ENCODE data around the gene GCNT3.
"Not testable (repeated sequence)": the region's sequence is repeated elsewhere in the genome, so short reads cannot be mapped to it uniquely, and the experiment has no call there.

The GCNT3 gene

GRCh38 chr15:59615661-59616060 is 4.1 kb downstream of the GCNT3 start:
- no peak for DNase-seq (ENCODE audit: low read depth in 2 of 2, low spot score in 1 of 2)

- DNase-seq (ENCODE audit: low read depth in 2 of 2, low spot score in 1 of 2) = no peak
Measured at GRCh38 chr15:59616379-59616778, 4.8 kb downstream of the GCNT3 start.

DNA sequence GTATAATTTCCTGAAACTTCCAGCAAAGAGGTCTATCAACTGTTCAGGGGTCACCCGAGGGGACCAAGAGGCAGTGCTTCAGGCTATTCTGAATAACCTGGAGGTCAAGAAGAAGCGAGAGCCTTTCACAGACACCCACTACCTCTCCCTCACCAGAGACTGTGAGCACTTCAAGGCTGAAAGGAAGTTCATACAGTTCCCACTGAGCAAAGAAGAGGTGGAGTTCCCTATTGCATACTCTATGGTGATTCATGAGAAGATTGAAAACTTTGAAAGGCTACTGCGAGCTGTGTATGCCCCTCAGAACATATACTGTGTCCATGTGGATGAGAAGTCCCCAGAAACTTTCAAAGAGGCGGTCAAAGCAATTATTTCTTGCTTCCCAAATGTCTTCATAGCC is 6.8 kb downstream of the GCNT3 start:
- no peak for DNase-seq (ENCODE audit: low read depth in 2 of 2, low spot score in 1 of 2)

GRCh38 chr15:59622289-59622688 is 10.7 kb downstream of the GCNT3 start:
- DNase-seq (ENCODE audit: low read depth in 2 of 2, low spot score in 1 of 2) = no peak

GRCh38 chr15:59632714-59633113 is 21.1 kb downstream of the GCNT3 start:
- no peak for DNase-seq (ENCODE audit: low read depth in 2 of 2, low spot score in 1 of 2)

GRCh38 chr15:59636184-59636583 is 24.6 kb downstream of the GCNT3 start:
- no peak for DNase-seq (ENCODE audit: low read depth in 2 of 2, low spot score in 1 of 2)

GRCh38 chr15:59637507-59637906 is 25.9 kb downstream of the GCNT3 start:
- not testable (repeated sequence) for DNase-seq (ENCODE audit: low read depth in 2 of 2, low spot score in 1 of 2)

DNA sequence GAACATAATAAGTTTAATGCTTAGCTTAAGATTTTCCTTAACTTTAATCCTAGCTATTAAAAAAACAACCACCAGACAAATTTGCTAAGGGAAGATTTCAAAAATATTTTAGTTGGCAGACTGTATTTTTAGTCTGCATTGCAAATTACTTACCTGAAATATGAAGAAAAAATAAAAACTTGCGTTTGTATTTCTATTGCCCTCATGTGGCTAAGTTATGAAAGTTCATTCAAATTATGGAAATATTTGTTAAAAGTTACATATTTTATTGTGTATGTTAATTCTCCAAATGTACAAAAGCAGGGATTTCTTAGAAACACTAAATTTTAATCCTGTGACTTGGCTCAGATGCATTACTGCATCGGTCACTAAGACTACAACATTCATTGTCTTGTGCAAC is 30.8 kb downstream of the GCNT3 start:
- DNase-seq (ENCODE audit: low read depth in 2 of 2, low spot score in 1 of 2) = no peak

- no peak for DNase-seq (ENCODE audit: low read depth in 2 of 2, low spot score in 1 of 2)
Measured at GRCh38 chr15:59644756-59645155, 33.2 kb downstream of the GCNT3 start.

GRCh38 chr15:59645812-59646211 is 34.2 kb downstream of the GCNT3 start:
- DNase-seq (ENCODE audit: low read depth in 2 of 2, low spot score in 1 of 2) = not testable (repeated sequence)

- no peak for DNase-seq (ENCODE audit: low read depth in 2 of 2, low spot score in 1 of 2)
Measured at GRCh38 chr15:59646277-59646676, 34.7 kb downstream of the GCNT3 start.

GRCh38 chr15:59647085-59647484 is 35.5 kb downstream of the GCNT3 start:
- DNase-seq (ENCODE audit: low read depth in 2 of 2, low spot score in 1 of 2) = no peak

- no peak for DNase-seq (ENCODE audit: low read depth in 2 of 2, low spot score in 1 of 2)
Measured at GRCh38 chr15:59649603-59650002, 38.0 kb downstream of the GCNT3 start.

DNA sequence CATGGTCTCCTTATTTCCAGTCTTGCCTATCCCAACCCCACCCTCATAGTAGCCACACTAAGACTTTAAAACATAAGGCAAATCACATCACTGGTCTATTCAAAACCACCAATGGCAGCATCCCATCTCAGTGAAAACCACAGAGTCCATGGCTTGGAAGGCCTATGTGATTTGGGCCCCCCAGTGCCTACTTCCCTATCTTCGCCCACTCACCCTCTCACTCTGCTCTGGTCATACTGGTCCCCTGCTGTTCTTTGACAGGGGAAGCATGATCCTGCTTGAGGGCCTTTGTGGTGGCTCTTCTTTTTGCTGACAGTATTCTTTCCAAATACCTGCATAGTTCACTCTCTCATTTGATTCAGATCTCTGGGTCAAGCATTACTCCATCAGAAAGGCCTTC is 42.5 kb downstream of the GCNT3 start:
- no peak for DNase-seq (ENCODE audit: low read depth in 2 of 2, low spot score in 1 of 2)

DNA sequence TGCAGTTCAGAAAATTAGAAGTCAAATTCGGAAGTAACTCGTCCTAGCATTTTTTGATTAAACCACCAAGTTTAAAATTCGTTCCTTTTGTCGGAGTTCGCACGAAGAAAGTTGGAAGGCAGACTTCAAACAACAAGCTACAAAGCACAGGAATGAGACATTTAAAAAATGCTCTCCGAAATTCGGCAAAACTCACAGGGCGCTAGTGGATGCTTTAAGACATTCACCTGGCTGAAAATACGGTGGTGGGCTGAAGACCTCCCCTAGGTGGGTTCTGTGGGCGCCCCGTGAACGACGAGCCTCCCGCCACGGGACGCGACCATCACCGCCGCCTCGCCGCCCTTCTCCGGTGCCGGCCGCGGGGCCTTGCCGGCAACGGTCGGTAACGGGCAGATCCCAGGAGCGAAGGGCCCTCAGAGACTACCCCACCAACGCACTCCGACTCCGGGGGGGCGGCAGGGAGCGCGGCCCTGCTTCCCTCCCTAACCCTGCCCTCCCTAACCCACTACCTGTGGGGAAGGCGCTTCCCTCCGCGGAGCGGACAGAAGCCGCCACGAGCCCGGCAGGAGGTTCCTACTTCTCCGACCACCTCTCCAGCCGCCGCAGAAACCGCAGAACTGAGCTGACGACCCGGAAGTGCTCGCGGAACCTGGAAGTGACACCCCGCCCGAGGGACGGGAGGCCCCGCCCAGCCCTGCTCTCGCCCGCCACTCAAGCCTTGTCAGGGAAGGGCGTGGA is 45.5 kb downstream of the GCNT3 start, which contains the start of gene GTF2A2:
GTF2A2 (minus strand) TSS at position 619 of the 738 bp plus-strand sequence. CDS start 5,238 bp downstream, outside the sequence.
- DNase-seq (ENCODE audit: low read depth in 2 of 2, low spot score in 1 of 2) = peak; percentile 81 to 90

DNA sequence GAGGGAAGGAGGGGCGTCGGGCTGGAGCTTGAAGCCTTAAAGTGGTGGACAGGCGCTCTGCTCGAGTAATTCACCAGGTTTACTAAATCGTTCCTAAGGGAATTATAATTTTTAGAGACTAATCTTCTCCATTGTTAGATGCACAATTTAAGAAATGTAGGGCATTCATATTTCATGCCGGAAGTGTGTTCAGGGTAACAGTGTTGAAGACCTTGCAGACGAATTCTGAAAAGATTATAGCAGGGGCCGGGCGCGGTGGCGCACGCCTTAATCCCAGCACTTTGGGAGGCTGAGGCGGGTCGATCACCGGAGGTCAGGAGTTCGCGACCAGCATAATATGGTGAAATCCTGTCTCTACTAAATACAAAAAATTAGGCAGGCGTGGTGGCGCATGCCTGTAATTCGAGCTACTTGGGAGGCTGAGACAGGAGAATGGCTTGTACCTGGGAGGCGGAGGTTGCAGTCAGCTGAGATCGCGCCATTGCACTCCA is 46.1 kb downstream of the GCNT3 start:
- no peak for DNase-seq (ENCODE audit: low read depth in 2 of 2, low spot score in 1 of 2)

GRCh38 chr15:59659366-59659765 is 47.8 kb downstream of the GCNT3 start:
- no peak for DNase-seq (ENCODE audit: low read depth in 2 of 2, low spot score in 1 of 2)

GRCh38 chr15:59662260-59662659 is 50.7 kb downstream of the GCNT3 start:
- no peak for DNase-seq (ENCODE audit: low read depth in 2 of 2, low spot score in 1 of 2)

DNA sequence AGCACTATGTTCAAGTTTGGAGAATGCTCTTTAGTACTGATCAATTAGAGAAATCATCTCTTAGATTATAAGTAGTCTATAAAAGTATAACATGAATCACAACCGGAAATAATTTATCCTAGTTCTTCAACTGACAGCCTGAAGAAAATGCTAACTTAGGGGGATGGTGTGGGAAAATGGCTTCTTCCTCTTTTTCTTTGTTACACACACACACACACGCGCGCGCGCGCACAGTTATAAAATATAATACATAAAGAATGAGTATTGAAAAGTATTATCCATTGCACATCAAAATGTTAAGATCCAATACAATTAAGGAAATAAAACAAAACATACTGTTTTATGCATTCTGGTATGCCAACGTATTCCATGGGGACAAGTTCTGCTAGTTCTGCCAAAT is 57.0 kb downstream of the GCNT3 start:
- no peak for DNase-seq (ENCODE audit: low read depth in 2 of 2, low spot score in 1 of 2)

Measured in stimulated activated CD8-positive, alpha-beta memory T cell treated with anti-CD3 and anti-CD28 coated beads, Interleukin-4, amount 100 ng/mL, for 4 hours (primary cell).